HG02885 (cell line): ENCODE data around the gene DHRS9.
"Not testable (repeated sequence)": the region's sequence is repeated elsewhere in the genome, so short reads cannot be mapped to it uniquely, and the experiment has no call there.

ENCODE experiments used
- ATAC-seq: cut with Tn5 transposase; IDR thresholded peaks from one replicate; pipeline ENCODE4 v1.9.1; 2021; ENCODE audit warnings: mild to moderate bottlenecking; ENCODE audit not compliant: unreplicated experiment, poor library complexity

Gene DHRS9

GRCh38 chr2:169069341-169069740 lies at the start of gene DHRS9:
Gene DHRS9, plus strand, starts transcription at chr2:169069563. Its CDS starts 12,019 bp downstream, at chr2:169081582.
- ATAC-seq = no peak

GRCh38 chr2:169023161-169023560 lies 46.2 kb upstream of the DHRS9 start:
- ATAC-seq = no peak

- no peak for ATAC-seq
Measured at GRCh38 chr2:169026056-169026455, 43.3 kb upstream of the DHRS9 start.

- ATAC-seq = no peak
Measured at GRCh38 chr2:169027234-169027633, 42.1 kb upstream of the DHRS9 start.

- ATAC-seq = no peak
Measured at GRCh38 chr2:169029341-169029740, 40.0 kb upstream of the DHRS9 start.

- ATAC-seq = no peak
Measured at GRCh38 chr2:169031202-169031601, 38.2 kb upstream of the DHRS9 start, which contains the start of gene ABCB11. Gene ABCB11, minus strand, starts transcription at chr2:169031324. Its CDS starts 13,199 bp downstream, at chr2:169018125.

GRCh38 chr2:169034256-169034655 lies 35.1 kb upstream of the DHRS9 start:
- no peak for ATAC-seq

GRCh38 chr2:169034984-169035544 lies 34.3 kb upstream of the DHRS9 start:
- no peak for ATAC-seq

GRCh38 chr2:169035887-169036286 lies 33.5 kb upstream of the DHRS9 start:
- ATAC-seq = no peak

GRCh38 chr2:169036736-169037440 lies 32.5 kb upstream of the DHRS9 start:
- peak; percentile 76 for ATAC-seq

GRCh38 chr2:169038338-169038757 lies 31.0 kb upstream of the DHRS9 start:
- ATAC-seq = peak; percentile 68

- ATAC-seq = peak; percentile 27
Measured at GRCh38 chr2:169039702-169040101, 29.7 kb upstream of the DHRS9 start.

GRCh38 chr2:169041594-169041993 lies 27.8 kb upstream of the DHRS9 start:
- ATAC-seq = no peak

GRCh38 chr2:169042856-169043255 lies 26.5 kb upstream of the DHRS9 start:
- no peak for ATAC-seq

GRCh38 chr2:169046440-169047151 lies 22.8 kb upstream of the DHRS9 start:
- no peak for ATAC-seq

GRCh38 chr2:169047256-169048250 lies 21.8 kb upstream of the DHRS9 start:
- no peak for ATAC-seq

GRCh38 chr2:169049142-169049541 lies 20.2 kb upstream of the DHRS9 start:
- ATAC-seq = no peak

GRCh38 chr2:169050476-169051240 lies 18.7 kb upstream of the DHRS9 start:
- ATAC-seq = no peak

- ATAC-seq = not testable (repeated sequence)
Measured at GRCh38 chr2:169054575-169054974, 14.8 kb upstream of the DHRS9 start.
